NCI-H510A (cell line): Measurements from ENCODE around the gene TSHZ2.

ENCODE experiments used
- DNase-seq: peaks from one replicate; lab custom pipeline; 2025; lab: John Stamatoyannopoulos, UW

TSHZ2 gene

DNA sequence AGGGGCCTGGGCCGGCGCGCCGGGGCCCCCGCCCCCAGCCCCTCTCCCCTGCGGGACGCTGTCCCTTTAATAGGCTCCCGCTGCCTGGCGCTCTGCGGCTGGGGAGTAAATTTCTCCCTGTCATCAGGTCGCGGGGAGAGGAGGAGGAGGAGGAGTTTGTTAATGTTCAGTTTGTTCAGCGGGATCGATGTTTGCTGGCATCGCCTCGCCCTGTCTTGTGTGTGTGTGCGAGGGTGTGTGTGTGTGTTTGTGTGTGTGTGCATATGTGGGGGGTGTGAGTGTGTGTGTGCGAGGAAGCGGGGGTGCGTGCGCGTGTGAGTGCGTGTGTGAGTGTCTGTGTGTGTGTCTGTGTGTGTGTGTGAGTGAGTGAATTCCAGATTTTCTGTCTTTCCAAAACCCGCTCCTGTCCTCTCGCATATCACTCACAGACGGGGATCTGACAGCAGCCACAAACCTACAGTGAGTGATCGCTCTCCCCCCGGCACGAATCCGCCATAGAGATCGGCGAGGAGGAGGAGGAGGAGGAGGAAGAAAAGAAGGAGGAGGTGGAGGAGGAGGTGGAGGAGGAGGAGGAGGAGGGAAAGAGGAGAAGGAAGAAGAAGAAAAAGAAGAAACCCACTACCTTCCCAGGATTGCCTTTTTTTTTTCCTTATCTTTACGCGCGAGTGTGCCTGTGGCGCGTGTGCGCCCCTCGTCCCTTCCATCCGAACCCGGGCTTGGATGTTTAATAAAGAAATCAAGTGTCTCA, at the start of gene TSHZ2:
TSHZ2 (plus strand) TSS at position 169 of the 748 bp plus-strand sequence. CDS start 936 bp downstream, outside the sequence.
- peak; percentile 49 for DNase-seq

- no peak for DNase-seq
These were observed 49.7 kb upstream of the TSHZ2 start for GRCh38 chr20:52922436-52922835.

DNA sequence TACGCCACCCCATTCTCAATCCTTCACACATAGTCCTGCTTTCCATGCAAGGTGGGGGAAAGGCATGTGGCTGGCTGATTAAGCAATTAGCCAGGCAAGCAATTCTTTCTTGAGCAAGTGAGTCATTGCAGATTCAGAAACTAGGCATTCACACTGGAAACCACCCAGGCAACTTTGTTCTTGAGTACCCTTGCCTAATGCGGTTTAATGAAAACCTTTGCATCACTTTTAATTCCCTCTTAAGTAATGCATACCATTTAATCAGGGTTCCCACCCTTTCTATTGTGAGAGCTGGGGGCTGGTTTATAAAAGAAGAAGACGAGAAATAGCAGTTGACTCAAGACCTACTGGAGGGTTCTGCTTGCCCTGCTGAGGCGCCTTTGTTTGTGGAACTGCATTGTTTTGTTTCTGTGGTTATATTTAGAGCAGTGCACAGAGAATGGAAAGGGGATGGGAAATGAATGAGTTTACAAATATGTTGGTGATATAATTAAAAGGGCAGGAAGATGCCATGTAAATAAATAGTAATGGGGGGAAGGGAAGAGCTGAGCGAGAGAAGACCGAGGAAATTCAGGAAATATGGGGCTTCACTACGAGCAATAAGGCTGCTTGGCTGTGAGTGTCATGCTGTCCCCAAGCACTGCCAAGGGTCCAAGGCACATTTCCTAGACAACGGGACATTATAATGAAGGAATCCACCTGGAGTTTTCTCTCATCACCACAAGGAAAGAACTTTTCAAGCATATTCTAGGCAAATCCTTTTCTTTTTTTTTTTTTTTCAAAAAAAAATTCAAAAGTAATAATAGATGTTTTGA, 48.8 kb upstream of the TSHZ2 start:
- no peak for DNase-seq

- DNase-seq, result no peak
These were observed 47.5 kb upstream of the TSHZ2 start for GRCh38 chr20:52924411-52925271.

GRCh38 chr20:52926505-52926904, 45.7 kb upstream of the TSHZ2 start:
- DNase-seq, result no peak

GRCh38 chr20:52933867-52934266, 38.3 kb upstream of the TSHZ2 start:
- no peak for DNase-seq

DNA sequence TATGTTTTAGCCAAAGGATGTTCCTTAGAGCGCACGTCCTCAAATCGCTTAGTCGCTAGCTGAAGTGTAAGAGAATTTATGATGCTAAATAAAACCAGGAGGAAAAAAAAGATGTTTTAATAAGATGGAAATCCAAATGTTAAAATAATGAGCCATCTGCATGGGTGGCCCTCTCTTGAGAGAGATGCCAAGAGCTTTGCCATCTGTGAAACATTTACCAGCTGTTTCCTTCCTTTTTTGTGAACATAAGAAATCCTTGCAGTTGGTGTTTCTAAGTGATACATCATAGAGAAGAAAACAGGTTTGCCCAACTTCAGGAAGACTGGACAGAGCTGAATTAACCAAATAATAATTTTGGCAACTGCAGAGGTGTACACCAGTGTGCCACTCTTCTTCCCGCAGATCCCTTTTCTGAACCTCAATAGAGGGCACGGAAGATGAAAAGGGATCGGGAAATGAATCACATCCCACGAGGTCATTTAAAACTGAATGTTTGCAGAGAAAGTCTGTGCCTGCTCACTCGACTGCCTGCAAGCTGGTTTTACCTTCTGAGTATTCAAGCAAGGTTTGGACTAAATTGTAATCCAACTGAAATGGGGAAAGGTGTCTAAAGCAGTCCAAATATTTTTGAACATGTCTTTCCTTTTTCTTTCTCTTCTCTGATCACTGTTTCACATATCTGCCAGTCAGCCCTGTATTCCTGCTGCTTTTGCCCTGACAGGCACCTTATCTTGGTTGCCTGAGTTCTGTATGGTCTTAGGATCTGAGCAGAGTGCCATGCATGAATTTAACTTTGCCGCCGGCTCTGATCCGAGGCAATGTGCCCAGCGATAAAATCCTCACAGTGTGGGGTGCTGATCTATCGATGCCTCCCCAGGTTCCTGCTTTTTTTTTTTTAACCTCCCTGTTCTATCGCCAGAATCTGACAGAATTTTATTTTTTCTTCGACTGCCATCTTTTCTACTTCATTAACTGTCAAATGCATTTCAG, 35.5 kb upstream of the TSHZ2 start:
- DNase-seq, result no peak

DNA sequence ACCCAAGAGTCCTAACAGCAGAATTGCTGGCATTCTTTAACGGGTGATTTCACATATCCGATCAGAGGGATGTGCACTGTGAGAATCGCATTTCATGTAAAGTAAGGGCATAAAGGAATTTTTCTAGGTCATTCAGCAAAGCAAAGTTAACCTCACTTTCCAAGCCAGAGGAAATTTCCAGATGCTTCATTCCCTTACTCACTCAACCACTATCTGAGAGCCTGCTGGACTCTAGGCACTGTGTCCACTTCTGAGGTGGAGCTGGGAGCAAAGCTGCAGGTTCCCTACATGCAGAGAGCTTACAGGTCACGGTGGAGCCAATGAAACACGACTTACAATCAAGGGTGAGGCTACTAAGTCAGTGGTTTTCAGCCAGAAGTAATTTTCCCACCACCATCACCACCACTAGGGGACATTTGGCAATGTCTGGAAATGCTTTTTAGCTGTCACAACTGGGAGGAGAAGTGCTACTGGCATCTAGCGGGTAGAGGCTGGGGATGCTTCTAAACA, 34.5 kb upstream of the TSHZ2 start:
- DNase-seq, result no peak

GRCh38 chr20:52939141-52939540, 33.0 kb upstream of the TSHZ2 start:
- no peak for DNase-seq

- DNase-seq, result no peak
These were observed 30.4 kb upstream of the TSHZ2 start for GRCh38 chr20:52941808-52942207.

GRCh38 chr20:52943185-52943841, 28.8 kb upstream of the TSHZ2 start:
- no peak for DNase-seq

GRCh38 chr20:52945268-52945667, 26.9 kb upstream of the TSHZ2 start:
- no peak for DNase-seq

- DNase-seq, result no peak
These were observed 26.2 kb upstream of the TSHZ2 start for GRCh38 chr20:52945862-52946522.

GRCh38 chr20:52948491-52948890, 23.7 kb upstream of the TSHZ2 start:
- DNase-seq, result no peak

GRCh38 chr20:52953020-52953419, 19.1 kb upstream of the TSHZ2 start:
- no peak for DNase-seq

DNA sequence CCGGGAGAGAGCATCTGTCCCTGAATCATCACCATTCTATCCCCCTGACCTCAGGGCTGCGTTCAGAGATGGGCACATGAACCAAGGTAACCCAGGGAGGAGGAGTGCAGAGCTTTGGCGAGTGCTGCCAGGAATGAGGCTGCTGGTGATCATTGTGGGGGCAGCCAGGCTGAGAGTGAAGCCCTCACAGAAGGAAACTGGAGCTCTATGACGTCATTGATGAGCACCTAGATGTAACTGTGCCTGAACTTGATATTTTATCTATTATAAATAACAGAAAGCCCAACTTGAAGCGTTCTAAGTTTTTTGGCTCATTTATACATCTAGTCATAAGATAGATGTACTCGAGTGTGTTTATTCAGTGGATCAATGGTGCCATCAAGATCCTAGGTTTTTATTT, 17.3 kb upstream of the TSHZ2 start:
- no peak for DNase-seq

DNA sequence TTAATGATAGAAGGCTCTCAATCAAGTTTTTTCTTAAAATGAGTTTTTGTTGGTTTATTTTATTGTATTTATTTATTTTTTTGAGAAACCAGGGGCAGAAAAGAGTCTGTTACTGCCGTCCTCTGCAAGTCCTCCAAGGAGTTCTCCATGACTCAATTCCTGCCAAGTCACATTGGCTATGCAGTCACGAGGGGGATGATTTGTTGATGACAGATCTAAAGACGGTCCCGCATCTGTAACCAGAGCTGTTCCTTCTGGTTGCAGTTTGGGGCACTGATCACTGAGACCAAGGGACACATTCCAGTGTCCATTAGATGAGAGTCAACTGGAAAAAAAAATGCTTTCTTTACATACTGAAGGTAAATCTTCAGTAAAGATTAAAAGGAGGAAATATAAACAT, 13.9 kb upstream of the TSHZ2 start:
- DNase-seq, result no peak

- DNase-seq, result peak; percentile 75
These were observed 13.0 kb upstream of the TSHZ2 start for GRCh38 chr20:52959125-52959524.

DNA sequence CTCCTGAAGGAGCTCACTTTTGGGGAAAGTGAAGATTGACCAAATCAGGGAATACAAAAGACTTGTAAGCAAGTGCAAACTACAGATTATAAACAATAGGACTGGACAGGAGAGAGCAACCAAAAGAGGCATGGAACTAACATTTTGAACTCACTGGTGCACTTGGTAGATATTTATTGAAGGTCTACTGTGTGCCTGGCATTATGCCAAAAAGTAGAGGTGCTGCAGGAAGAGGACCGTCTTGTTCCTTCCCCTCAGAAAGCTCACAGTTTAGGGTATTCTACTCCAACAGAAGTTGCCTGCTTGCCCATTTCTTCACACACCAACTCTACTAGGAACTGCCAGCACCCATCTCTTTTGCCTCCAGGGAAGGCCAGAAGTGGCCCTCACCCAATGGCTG, 10.0 kb upstream of the TSHZ2 start:
- no peak for DNase-seq

- no peak for DNase-seq
These were observed 9.0 kb upstream of the TSHZ2 start for GRCh38 chr20:52963131-52963530.
